Thyroid gland (tissue), 4 donors: ENCODE measurements around the gene PCDHGA4.

Experiments
- CTCF ChIP-seq, 6 experiments: fragments of 200-600 bp in 3 of 6; fragments of 450-650 bp in 3 of 6; sonication (generic) in 3 of 6; IDR thresholded peaks; one replicate each; pipeline ENCODE4 v1.5.1; 2016 to 2019; ENCODE audit warnings: antibody characterized with exemption in 6 of 6, mild to moderate bottlenecking in 2 of 6, inconsistent platforms in 1 of 6, moderate library complexity in 1 of 6
- POLR2A ChIP-seq, 2 donors: fragments of 450-650 bp; IDR thresholded peaks; one replicate each; pipeline ENCODE4 v1.6.1; 2017; ENCODE audit warnings: antibody characterized with exemption in 2 of 2, mild to moderate bottlenecking in 2 of 2, moderate library complexity in 1 of 2

DNA sequence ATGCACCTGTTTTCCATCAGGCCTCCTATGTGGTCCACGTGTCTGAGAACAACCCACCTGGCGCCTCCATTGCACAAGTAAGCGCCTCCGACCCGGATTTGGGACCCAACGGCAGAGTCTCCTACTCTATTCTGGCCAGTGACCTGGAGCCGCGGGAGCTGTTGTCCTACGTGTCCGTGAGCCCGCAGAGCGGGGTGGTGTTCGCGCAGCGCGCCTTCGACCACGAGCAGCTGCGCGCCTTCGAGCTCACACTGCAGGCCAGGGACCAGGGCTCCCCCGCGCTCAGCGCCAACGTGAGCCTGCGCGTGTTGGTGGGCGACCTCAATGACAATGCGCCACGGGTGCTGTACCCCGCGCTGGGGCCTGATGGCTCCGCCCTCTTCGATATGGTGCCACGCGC, 3.2 kb upstream of the PCDHGA4 start:
- TF ChIP-seq CTCF (IDR thresholded peaks at IDR 0.05) (no peak), POLR2A (IDR thresholded peaks at IDR 0.05) (no peak)
